A549 (cell line): ENCODE data around the gene DNPEP. TPM values are rescaled to one million over a fixed set of nuclear protein-coding genes. Genes with fewer than 3 reads are reported as not detected.

Experiments used
- ATAC-seq, 2 experiments: fragments of 200-7000 bp in 1 of 2; fragments of >200 bp in 1 of 2; cut with Nextera tagmentation in 1 of 2; cut with Tn5 transposase in 1 of 2; 3 replicates each; pipeline versions ENCODE4 v1.8.0 to v1.9.1; 2018 to 2020; ENCODE audit warnings: mild to moderate bottlenecking in 1 of 2, moderate library complexity in 1 of 2
- CTCF ChIA-PET: fragments of 300-600 bp; sonication (Branson Sonifier 250); formaldehyde crosslinking; extraction: SDS; loops from one replicate; lab custom pipeline; 2021; ENCODE audit warnings: antibody characterized with exemption, inconsistent platforms; lab: Yijun Ruan, JAX
- POLR2A ChIA-PET: fragments of 350-600 bp; formaldehyde crosslinking; extraction: SDS; loops from one replicate; lab custom pipeline; 2021; ENCODE audit warnings: antibody characterized with exemption, inconsistent platforms; lab: Yijun Ruan, JAX
- DNase-seq, 2 experiments: peaks; one replicate each; pipeline versions ENCODE4 v3.0.0 to v3.0.0-alpha.2; 2011 to 2016; ENCODE audit warnings: low read depth in 1 of 2, low spot score in 1 of 2
- FAIRE-seq: peaks from 2 replicates; lab custom pipeline; 2011; peaks lifted over from hg19 to GRCh38; lab: Jason Lieb, UNC
- H3K27ac ChIP-seq, 2 experiments: fragments of >200 bp; sonication (Bioruptor Twin); formaldehyde crosslinking; 3 replicates each; pipeline ENCODE4 v1.5.1; 2016 to 2017
- H3K4me1 ChIP-seq: fragments of >200 bp; sonication (Bioruptor Twin); formaldehyde crosslinking; 3 replicates; pipeline ENCODE4 v1.6.1; 2016
- H3K4me2 ChIP-seq: fragments of >200 bp; sonication (Bioruptor Twin); formaldehyde crosslinking; 3 replicates; pipeline ENCODE4 v1.6.1; 2016
- H3K4me3 ChIP-seq: fragments of >200 bp; sonication (Bioruptor Twin); formaldehyde crosslinking; 3 replicates; pipeline ENCODE4 v1.5.1; 2016
- H3K9me3 ChIP-seq: fragments of >200 bp; sonication (Bioruptor Twin); formaldehyde crosslinking; 3 replicates; pipeline ENCODE4 v1.6.1; 2016
- CBX2 ChIP-seq: fragments of 200-600 bp; sonication (generic); IDR thresholded peaks from 2 replicates; pipeline ENCODE4 v1.6.1; 2016; ENCODE audit warnings: low read depth, mild to moderate bottlenecking, borderline replicate concordance
- CEBPB ChIP-seq, 2 experiments: fragments of >200 bp in 1 of 2; sonication (Bioruptor Twin) in 1 of 2; formaldehyde crosslinking in 1 of 2; IDR thresholded peaks; 2 replicates each; pipeline ENCODE4 v1.6.1; 2012 to 2016
- CHD2 ChIP-seq: fragments of 150-350 bp; IDR thresholded peaks from 2 replicates; pipeline ENCODE4 v1.6.1; 2014; ENCODE audit warnings: low read length; ENCODE audit not compliant: partially characterized antibody
- FOSL2 ChIP-seq, 2 experiments: fragments of 450-650 bp in 1 of 2; fragments of >200 bp in 1 of 2; sonication (Bioruptor Twin) in 1 of 2; formaldehyde crosslinking; IDR thresholded peaks; 2 replicates each; pipeline versions ENCODE4 v1.5.0 to v1.6.1; 2016 to 2020; ENCODE audit warnings: mild to moderate bottlenecking in 1 of 2, moderate library complexity in 1 of 2
- FOXS1 ChIP-seq: fragments of 250-450 bp; sonication (Bioruptor Pico); IDR thresholded peaks from 2 replicates; pipeline ENCODE4 v1.5.0; 2020; ENCODE audit warnings: mild to moderate bottlenecking, moderate library complexity
- HDAC2 ChIP-seq: fragments of 200-600 bp; sonication (generic); IDR thresholded peaks from 2 replicates; pipeline ENCODE4 v1.6.1; 2016
- HES2 ChIP-seq: fragments of >200 bp; sonication (Bioruptor Twin); formaldehyde crosslinking; IDR thresholded peaks from 2 replicates; pipeline ENCODE4 v1.6.1; 2016
- HEYL ChIP-seq: fragments of 250-450 bp; sonication (Bioruptor Pico); IDR thresholded peaks from 2 replicates; pipeline ENCODE4 v1.8.0; 2021; ENCODE audit warnings: mild to moderate bottlenecking, moderate library complexity
- HOXB5 ChIP-seq: fragments of 250-450 bp; sonication (Bioruptor Pico); IDR thresholded peaks from 2 replicates; pipeline ENCODE4 v1.5.0; 2020; ENCODE audit warnings: mild to moderate bottlenecking, moderate library complexity
- JUN ChIP-seq, 2 experiments: fragments of >200 bp; sonication (Bioruptor Twin); formaldehyde crosslinking; IDR thresholded peaks; 2 replicates in 1 of 2; 3 replicates in 1 of 2; pipeline ENCODE4 v1.6.1; 2016 to 2017
- JUNB ChIP-seq: fragments of >200 bp; sonication (Bioruptor Twin); formaldehyde crosslinking; IDR thresholded peaks from 2 replicates; pipeline ENCODE4 v1.6.1; 2016
- KDM5A ChIP-seq: fragments of 200-600 bp; sonication (generic); IDR thresholded peaks from 2 replicates; pipeline ENCODE4 v1.6.1; 2016; ENCODE audit warnings: antibody characterized with exemption, mild to moderate bottlenecking
- MAFK ChIP-seq: fragments of 450-650 bp; IDR thresholded peaks from 2 replicates; pipeline ENCODE4 v1.6.1; 2014; ENCODE audit not compliant: partially characterized antibody
- MAX ChIP-seq: IDR thresholded peaks from 2 replicates; pipeline ENCODE4 v1.6.1; 2012
- PHF8 ChIP-seq: fragments of 200-600 bp; sonication (generic); IDR thresholded peaks from 2 replicates; pipeline ENCODE4 v1.6.1; 2016; ENCODE audit warnings: low read depth, mild to moderate bottlenecking, antibody characterized with exemption, moderate library complexity, borderline replicate concordance
- REST ChIP-seq: fragments of 200-600 bp; sonication (generic); IDR thresholded peaks from 2 replicates; pipeline ENCODE4 v1.6.1; 2016; ENCODE audit warnings: antibody characterized with exemption, mild to moderate bottlenecking, moderate library complexity
- RNF2 ChIP-seq: fragments of 200-600 bp; sonication (generic); IDR thresholded peaks from 2 replicates; pipeline ENCODE4 v1.6.1; 2016; ENCODE audit warnings: low read depth, mild to moderate bottlenecking, antibody characterized with exemption, moderate library complexity, borderline replicate concordance
- SMC3 ChIP-seq: fragments of >200 bp; sonication (Bioruptor Twin); formaldehyde crosslinking; IDR thresholded peaks from 3 replicates; pipeline ENCODE4 v1.6.1; 2018; ENCODE audit warnings: inconsistent platforms
- SREBF2 ChIP-seq: fragments of 450-650 bp; IDR thresholded peaks from 2 replicates; pipeline ENCODE4 v1.6.1; 2014; ENCODE audit warnings: mild to moderate bottlenecking, moderate library complexity
- ZFP36 ChIP-seq: fragments of 450-650 bp; IDR thresholded peaks from 2 replicates; pipeline ENCODE4 v1.6.1; 2014; ENCODE audit warnings: borderline replicate concordance; ENCODE audit not compliant: partially characterized antibody
- WGBS: methylation state at CpG from one replicate; pipeline ENCODE4 v1.1.6; 2017; ENCODE audit errors: missing lambda C conversion rate; 5-methylcytosine and 5-hydroxymethylcytosine counted together
- polyA plus RNA-seq, 4 experiments: library from polyadenylated mRNA; depleted of rRNA in 3 of 4; stranded (reverse); fragments of >200 nt; fragmentation: RNase III in 1 of 4; extraction: RNeasy Plus Mini Kit Qiagen cat#74134 plus additional on column Dnase treatment in 1 of 4; gene quantifications; 2 replicates in 3 of 4; 3 replicates in 1 of 4; pipeline ENCODE4 v1.2.3, GENCODE V29; 2011 to 2017

DNPEP gene
- polyA plus RNA-seq, 2 of the 4 experiments (the other 2 are of a cell fraction): 29.0 to 40.9 TPM

GRCh38 chr2:219384083-219384713 is 3.5 kb downstream of the DNPEP start:
- Histone ChIP-seq H3K4me3 (no peak overlapping the region), H3K4me1 (peaks cover 9% of the 10 kb centered on the region), H3K4me2 (no peak overlapping the region), H3K27ac (no peak overlapping the region), H3K9me3 (no peaks in the 10 kb centered on the region)
- TF ChIP-seq HEYL (CRISPR knock-in tag) (no peak), CEBPB (IDR thresholded peaks at IDR 0.05) (peak; percentile 7 to 57; a peak in 3 of 4 replicates), MAFK (no peak), FOXS1 (CRISPR knock-in tag) (no peak)
- ATAC-seq (no peak), FAIRE-seq (no peak), DNase-seq (no peak)
- 83% methylated on average over 13 of the region's 15 CpGs for WGBS
- POLR2A ChIA-PET: no interaction called here
- CTCF ChIA-PET: interaction anchor here (0.6 to 1.5 kb wide), 4 partner anchors 14 to 355 kb away, joined by 3 read pairs; no protein-coding TSS in a partner anchor

- POLR2A ChIA-PET: no interaction called here
- CTCF ChIA-PET: interaction anchor here (1.4 to 2.7 kb wide), 2 partner anchors 22 to 148 kb away, joined by 4 to 10 read pairs; no protein-coding TSS in a partner anchor
- FAIRE-seq (no peak), ATAC-seq (no peak; a peak in 1 of 6 replicates), DNase-seq (no peak)
- Histone ChIP-seq H3K9me3 (no peaks in the 10 kb centered on the region), H3K4me2 (no peak overlapping the region), H3K4me3 (no peak overlapping the region)
- WGBS: 93% methylated on average over 8 of the region's 9 CpGs
- TF ChIP-seq JUNB: no peak
- no peak for TF ChIP-seq HEYL (CRISPR knock-in tag)
- TF ChIP-seq HDAC2: no peak
- TF ChIP-seq HES2: no peak
- TF ChIP-seq SMC3: no peak
- TF ChIP-seq ZFP36: no peak
- no peak for TF ChIP-seq SREBF2
- TF ChIP-seq, all 56 proteins: peak for 0
- Histone ChIP-seq H3K27ac (no peak overlapping the region), H3K4me1 (no peaks in the 10 kb centered on the region; the same call in 2 of the 3 replicates)
These were observed 6.3 kb downstream of the DNPEP start for GRCh38 chr2:219381448-219381847.

- no peak overlapping the region for H3K4me2 ChIP-seq
- POLR2A ChIA-PET: no interaction called here
- H3K9me3 ChIP-seq: no peaks in the 10 kb centered on the region
- no peaks in the 10 kb centered on the region for H3K4me1 ChIP-seq
- H3K27ac ChIP-seq: no peak overlapping the region
- FAIRE-seq: no peak
- CTCF ChIA-PET: interaction anchor here (1.4 to 2.7 kb wide), 2 partner anchors 23 to 149 kb away, joined by 4 to 10 read pairs; no protein-coding TSS in a partner anchor
- no peak for TF ChIP-seq MAX
- TF ChIP-seq RNF2: no peak
- TF ChIP-seq REST: no peak
- no peak for TF ChIP-seq CHD2
- no peak for TF ChIP-seq FOSL2 (IDR thresholded peaks at IDR 0.05)
- no peak for TF ChIP-seq FOSL2 (CRISPR knock-in tag; IDR thresholded peaks at IDR 0.05)
- TF ChIP-seq JUNB: no peak
- no peak for TF ChIP-seq KDM5A
- TF ChIP-seq HOXB5 (CRISPR knock-in tag): no peak
- no peak for TF ChIP-seq ZFP36
- no peak for TF ChIP-seq PHF8
- no peak for TF ChIP-seq JUN (IDR thresholded peaks at IDR 0.05)
- TF ChIP-seq CBX2: no peak
- TF ChIP-seq, all 56 proteins: peak for 0
- no peak overlapping the region for H3K4me3 ChIP-seq
- DNase-seq (no peak), ATAC-seq (no peak)
These were observed 6.8 kb downstream of the DNPEP start for GRCh38 chr2:219380926-219381325.
